NCI-H146 treated with DMSO at 0.1 percent for 48 hours (cell line): ENCODE results near the gene CLDN9.

ENCODE experiments used
- DNase-seq: peaks from one replicate; lab custom pipeline; 2025; ENCODE audit not compliant: unreplicated experiment; lab: John Stamatoyannopoulos, UW

The CLDN9 gene

GRCh38 chr16:2974319-2975056 lies 38.2 kb upstream of the CLDN9 start:
- DNase-seq: no peak

GRCh38 chr16:2975161-2975795 lies 37.4 kb upstream of the CLDN9 start:
- DNase-seq: no peak

GRCh38 chr16:2976201-2976600 lies 36.5 kb upstream of the CLDN9 start:
- no peak for DNase-seq

- no peak for DNase-seq
These were observed 36.0 kb upstream of the CLDN9 start for GRCh38 chr16:2976673-2977072.

GRCh38 chr16:2977440-2977839 lies 35.3 kb upstream of the CLDN9 start:
- no peak for DNase-seq

- no peak for DNase-seq
These were observed 33.0 kb upstream of the CLDN9 start for GRCh38 chr16:2979669-2980226.

GRCh38 chr16:2980227-2981176 lies 32.2 kb upstream of the CLDN9 start, which contains the start of gene PKMYT1:
PKMYT1 (minus strand) TSS chr16:2980446; CDS start chr16:2979657, 789 bp downstream.
- DNase-seq: peak; percentile 70

GRCh38 chr16:2981177-2981898 lies 31.4 kb upstream of the CLDN9 start:
- DNase-seq: no peak

GRCh38 chr16:2981899-2982250 lies 30.8 kb upstream of the CLDN9 start:
- no peak for DNase-seq

- no peak for DNase-seq
These were observed 30.3 kb upstream of the CLDN9 start for GRCh38 chr16:2982402-2982801.

- peak; percentile 72 for DNase-seq
These were observed 29.0 kb upstream of the CLDN9 start for GRCh38 chr16:2983706-2984136.

- no peak for DNase-seq
These were observed 27.3 kb upstream of the CLDN9 start for GRCh38 chr16:2985462-2985861.

- no peak for DNase-seq
These were observed 26.8 kb upstream of the CLDN9 start for GRCh38 chr16:2985893-2986355.

GRCh38 chr16:2986623-2987188 lies 26.0 kb upstream of the CLDN9 start:
- DNase-seq: no peak

- no peak for DNase-seq
These were observed 25.4 kb upstream of the CLDN9 start for GRCh38 chr16:2987286-2987685.

GRCh38 chr16:2987833-2988232 lies 24.9 kb upstream of the CLDN9 start:
- DNase-seq: no peak

- DNase-seq: no peak
These were observed 24.1 kb upstream of the CLDN9 start for GRCh38 chr16:2988590-2989099.

GRCh38 chr16:2990891-2991290 lies 21.8 kb upstream of the CLDN9 start:
- no peak for DNase-seq

- DNase-seq: no peak
These were observed 21.0 kb upstream of the CLDN9 start for GRCh38 chr16:2991566-2992261.
